GM23248 (cell line): ENCODE results near the gene MFSD11.

Experiments
- EZH2 ChIP-seq: fragments of 200-600 bp; sonication (generic); IDR thresholded peaks from 2 replicates; pipeline ENCODE4 v1.6.1; 2018; ENCODE audit warnings: antibody characterized with exemption, mild to moderate bottlenecking; ENCODE audit not compliant: insufficient read depth, poor library complexity, severe bottlenecking
- EZH2phosphoT487 ChIP-seq: fragments of 200-600 bp; sonication (generic); IDR thresholded peaks from 2 replicates; pipeline ENCODE4 v1.6.1; 2018; ENCODE audit warnings: antibody characterized with exemption, moderate library complexity, mild to moderate bottlenecking, low read depth; ENCODE audit not compliant: insufficient read depth

DNA sequence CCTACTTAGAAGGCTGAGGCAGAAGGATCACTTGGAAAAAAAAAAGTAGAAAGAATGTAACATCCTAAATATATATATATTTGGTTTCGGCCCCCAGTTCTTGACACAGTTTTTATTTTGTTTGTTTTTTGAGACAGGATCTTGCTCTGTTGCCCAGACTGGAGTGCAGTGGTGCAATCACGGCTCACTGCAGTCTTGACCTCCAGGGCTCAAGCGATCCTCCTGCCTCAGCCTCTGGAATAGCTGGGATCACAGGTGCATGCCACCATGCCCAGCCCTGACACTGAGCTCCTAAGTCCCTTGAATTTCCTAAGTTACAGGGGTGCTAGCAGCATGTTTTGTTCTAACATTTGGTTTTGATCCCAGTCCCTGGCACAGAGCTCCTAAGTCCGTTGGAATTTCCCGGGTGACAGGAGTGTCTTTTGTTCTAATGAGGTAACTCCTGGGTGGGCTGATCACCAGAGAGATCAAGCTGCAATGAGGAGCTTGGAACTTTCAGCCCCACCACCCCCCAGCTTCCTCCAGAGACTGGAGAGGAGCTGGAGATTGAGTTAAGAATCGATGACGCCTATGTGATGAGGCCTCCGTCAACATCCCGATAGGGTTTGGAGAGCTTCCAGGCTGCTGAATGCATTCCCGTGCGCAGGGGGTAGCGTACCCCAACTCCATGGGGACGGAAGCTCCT is 47.2 kb upstream of the MFSD11 start:
- no peak for TF ChIP-seq EZH2
- no peak for TF ChIP-seq EZH2phosphoT487
